ENCODE data around the gene PACSIN2.

DNA sequence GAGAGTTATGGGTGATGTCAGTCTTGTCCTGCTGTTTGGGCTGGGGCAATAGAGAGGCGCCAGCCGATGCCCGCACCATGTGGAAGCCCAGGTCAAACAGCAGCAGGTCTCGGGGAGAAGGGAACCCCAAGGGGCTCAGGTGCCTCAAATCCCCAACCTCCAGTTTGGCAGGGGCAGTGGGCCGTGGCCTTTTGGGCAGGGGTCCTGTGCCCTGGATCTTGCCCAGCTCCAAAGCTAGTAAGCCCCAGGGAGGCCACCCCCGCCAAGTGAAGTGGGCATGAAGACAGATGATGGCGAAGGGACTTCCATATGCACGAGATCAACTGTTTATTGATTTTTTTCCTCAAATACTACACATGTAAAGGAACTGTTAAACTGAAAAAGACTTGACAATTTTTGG, 145.5 kb downstream of the PACSIN2 start:
- TF ChIP-seq, protein P1, sequence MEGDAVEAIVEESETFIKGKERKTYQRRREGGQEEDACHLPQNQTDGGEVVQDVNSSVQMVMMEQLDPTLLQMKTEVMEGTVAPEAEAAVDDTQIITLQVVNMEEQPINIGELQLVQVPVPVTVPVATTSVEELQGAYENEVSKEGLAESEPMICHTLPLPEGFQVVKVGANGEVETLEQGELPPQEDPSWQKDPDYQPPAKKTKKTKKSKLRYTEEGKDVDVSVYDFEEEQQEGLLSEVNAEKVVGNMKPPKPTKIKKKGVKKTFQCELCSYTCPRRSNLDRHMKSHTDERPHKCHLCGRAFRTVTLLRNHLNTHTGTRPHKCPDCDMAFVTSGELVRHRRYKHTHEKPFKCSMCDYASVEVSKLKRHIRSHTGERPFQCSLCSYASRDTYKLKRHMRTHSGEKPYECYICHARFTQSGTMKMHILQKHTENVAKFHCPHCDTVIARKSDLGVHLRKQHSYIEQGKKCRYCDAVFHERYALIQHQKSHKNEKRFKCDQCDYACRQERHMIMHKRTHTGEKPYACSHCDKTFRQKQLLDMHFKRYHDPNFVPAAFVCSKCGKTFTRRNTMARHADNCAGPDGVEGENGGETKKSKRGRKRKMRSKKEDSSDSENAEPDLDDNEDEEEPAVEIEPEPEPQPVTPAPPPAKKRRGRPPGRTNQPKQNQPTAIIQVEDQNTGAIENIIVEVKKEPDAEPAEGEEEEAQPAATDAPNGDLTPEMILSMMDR (IDR thresholded peaks at IDR 0.05; ENCODE audit: low read depth, low read length): no peak
- TF ChIP-seq POLR2A (IDR thresholded peaks at IDR 0.05; ENCODE audit: extremely low read depth, insufficient read length): no peak
- TF ChIP-seq, protein P2, sequence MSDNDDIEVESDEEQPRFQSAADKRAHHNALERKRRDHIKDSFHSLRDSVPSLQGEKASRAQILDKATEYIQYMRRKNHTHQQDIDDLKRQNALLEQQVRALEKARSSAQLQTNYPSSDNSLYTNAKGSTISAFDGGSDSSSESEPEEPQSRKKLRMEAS (IDR thresholded peaks at IDR 0.05; ENCODE audit: low read depth, low read length): no peak
- no peak for TF ChIP-seq MYC (IDR thresholded peaks at IDR 0.05; ENCODE audit: low read depth, low read length)
